Brain microvascular endothelial cell (primary cell): ENCODE data around the gene NPB.

Source experiments
- DNase-seq: peaks from one replicate; pipeline ENCODE4 v3.0.0-alpha.2; 2020
- H3K27ac ChIP-seq: fragments of 250-450 bp; sonication (Bioruptor Pico); 2 replicates; pipeline ENCODE4 v1.5.1; 2020; ENCODE audit warnings: mild to moderate bottlenecking, moderate library complexity
- H3K27me3 ChIP-seq: fragments of 250-450 bp; sonication (Bioruptor Pico); replicated peaks from 2 replicates; pipeline ENCODE4 v1.5.1; 2020; ENCODE audit warnings: mild to moderate bottlenecking
- H3K36me3 ChIP-seq: fragments of 250-450 bp; sonication (Bioruptor Pico); replicated peaks from 2 replicates; pipeline ENCODE4 v1.5.1; 2020; ENCODE audit warnings: mild to moderate bottlenecking
- H3K4me3 ChIP-seq: 2 replicates; pipeline ENCODE4 v1.5.1; 2011; ENCODE audit warnings: low read depth, mild to moderate bottlenecking, control low read depth, low read length, moderate library complexity
- in situ Hi-C: cut with HindIII; loops from 2 replicates; pipeline ENCODE4 v1.10.0; 2017; ENCODE audit warnings: low sequenced_read_pairs, low pct_ligation_motif_present
- TF ChIP-seq, protein P1 (sequence below): IDR thresholded peaks from 2 replicates; pipeline ENCODE4 v1.5.1; 2011; ENCODE audit warnings: low read depth, mild to moderate bottlenecking, moderate library complexity, low read length, control low read depth, inconsistent platforms; ENCODE audit errors: missing control alignments

The NPB gene

GRCh38 chr17:81948635-81949378 lies 46.8 kb downstream of the NPB start:
- no peak overlapping the region for H3K27ac ChIP-seq
- TF ChIP-seq, protein P1, sequence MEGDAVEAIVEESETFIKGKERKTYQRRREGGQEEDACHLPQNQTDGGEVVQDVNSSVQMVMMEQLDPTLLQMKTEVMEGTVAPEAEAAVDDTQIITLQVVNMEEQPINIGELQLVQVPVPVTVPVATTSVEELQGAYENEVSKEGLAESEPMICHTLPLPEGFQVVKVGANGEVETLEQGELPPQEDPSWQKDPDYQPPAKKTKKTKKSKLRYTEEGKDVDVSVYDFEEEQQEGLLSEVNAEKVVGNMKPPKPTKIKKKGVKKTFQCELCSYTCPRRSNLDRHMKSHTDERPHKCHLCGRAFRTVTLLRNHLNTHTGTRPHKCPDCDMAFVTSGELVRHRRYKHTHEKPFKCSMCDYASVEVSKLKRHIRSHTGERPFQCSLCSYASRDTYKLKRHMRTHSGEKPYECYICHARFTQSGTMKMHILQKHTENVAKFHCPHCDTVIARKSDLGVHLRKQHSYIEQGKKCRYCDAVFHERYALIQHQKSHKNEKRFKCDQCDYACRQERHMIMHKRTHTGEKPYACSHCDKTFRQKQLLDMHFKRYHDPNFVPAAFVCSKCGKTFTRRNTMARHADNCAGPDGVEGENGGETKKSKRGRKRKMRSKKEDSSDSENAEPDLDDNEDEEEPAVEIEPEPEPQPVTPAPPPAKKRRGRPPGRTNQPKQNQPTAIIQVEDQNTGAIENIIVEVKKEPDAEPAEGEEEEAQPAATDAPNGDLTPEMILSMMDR: no peak
- DNase-seq: no peak
- in situ Hi-C loops: no loop called here
- no peak overlapping the region for H3K4me3 ChIP-seq
- H3K36me3 ChIP-seq: no peaks in the 10 kb centered on the region
- H3K27me3 ChIP-seq: peaks cover 2% of the 10 kb centered on the region

DNA sequence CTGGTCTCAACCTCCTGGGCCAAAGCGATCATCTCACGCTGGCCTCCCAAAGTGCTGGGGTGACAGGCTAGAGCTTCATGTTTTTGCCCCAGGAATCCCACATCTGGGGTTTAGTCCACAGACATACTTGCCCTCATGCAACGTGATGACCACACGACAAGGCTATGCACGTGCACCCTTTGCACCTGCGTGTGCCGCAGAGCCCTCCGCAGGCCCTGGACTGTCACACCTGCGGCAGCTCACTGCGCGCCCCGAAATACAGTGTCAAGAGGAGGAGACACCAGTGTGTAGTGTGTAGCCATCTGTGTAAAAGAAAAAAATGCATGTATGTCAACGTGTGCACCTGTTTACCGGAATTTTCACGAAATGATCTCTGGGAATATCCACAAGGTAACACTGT lies 48.5 kb downstream of the NPB start:
- Histone ChIP-seq H3K27me3 (peaks cover 2% of the 10 kb centered on the region), H3K36me3 (no peaks in the 10 kb centered on the region), H3K27ac (no peak overlapping the region), H3K4me3 (no peak overlapping the region)
- TF ChIP-seq, protein P1: no peak
- no peak for DNase-seq
- in situ Hi-C loops: no loop called here

- DNase-seq: no peak
- Histone ChIP-seq H3K36me3 (no peaks in the 10 kb centered on the region), H3K27ac (no peak overlapping the region), H3K4me3 (no peak overlapping the region), H3K27me3 (peaks cover 2% of the 10 kb centered on the region)
- TF ChIP-seq, protein P1: no peak
- in situ Hi-C loops: no loop called here
Measured at GRCh38 chr17:81951785-81952684, 50.0 kb downstream of the NPB start.
